Pancreas (tissue), 10 donors: Measurements from ENCODE around the gene SLC1A1. TPM values are rescaled to one million over a fixed set of nuclear protein-coding genes. Genes with fewer than 3 reads are reported as not detected.

ENCODE experiments used
- ATAC-seq, 4 donors: fragments of 200-7000 bp; cut with Tn5 transposase; one replicate each; pipeline versions ENCODE4 v1.8.0 to v1.9.1; 2020; ENCODE audit warnings: mild to moderate bottlenecking in 4 of 4, moderate library complexity in 4 of 4
- DNase-seq, 6 donors: peaks; one replicate each; pipeline ENCODE4 v3.0.0-alpha.2; 2020
- FAIRE-seq: peaks from 2 replicates; lab custom pipeline; 2012; peaks lifted over from hg19 to GRCh38; lab: Jason Lieb, UNC
- H3K27ac ChIP-seq, 4 donors: fragments of 200-600 bp; sonication (generic); 1 replicate in 3 of 4; 2 replicates in 1 of 4; pipeline versions ENCODE4 v1.5.0 to v1.8.0; 2020
- H3K27me3 ChIP-seq, 4 donors: fragments of 200-600 bp; one replicate each; pipeline ENCODE4 v1.8.0; 2021
- H3K36me3 ChIP-seq, 3 donors: fragments of 200-600 bp; sonication (generic) in 1 of 3; one replicate each; pipeline versions ENCODE4 v1.5.0 to v1.8.0; 2020 to 2021
- H3K4me1 ChIP-seq, 3 donors: fragments of 200-600 bp; one replicate each; pipeline ENCODE4 v1.8.0; 2021
- H3K4me3 ChIP-seq, 4 donors: fragments of 200-600 bp; sonication (generic) in 2 of 4; one replicate each; pipeline versions ENCODE4 v1.5.0 to v1.8.0; 2020 to 2021
- H3K9me3 ChIP-seq, 4 donors: fragments of 200-600 bp; one replicate each; pipeline ENCODE4 v1.8.0; 2021
- WGBS, 2 donors: extraction: QIAGEN DNeasy Blood & Tissue Kit; methylation state at CpG; one replicate each; pipeline ENCODE4 v1.1.7; 2013; 5-methylcytosine and 5-hydroxymethylcytosine counted together
- intact Hi-C, 3 donors: fragments of 100-400 bp; cut with DNase I; formaldehyde crosslinking; loops; one replicate each; pipeline versions ENCODE4 v1.11.1 to v1.14.2; 2022
- polyA plus RNA-seq, 2 donors: library from polyadenylated mRNA; stranded (reverse); fragments of 200-250 nt; gene quantifications; one replicate each; pipeline ENCODE4 v1.2.3, GENCODE V29; 2013
- total RNA-seq, 6 donors: library from RNA; stranded (reverse); fragmentation: NEBNext Ultra II Directional in 4 of 6; extraction: Animal tissue kit (Norgen Biotek cat#: 25700) in 4 of 6; gene quantifications; one replicate each; pipeline versions ENCODE4 v1.2.1 to v1.2.4, GENCODE V29; 2021 to 2023
- TF ChIP-seq, protein P1 (sequence below), 4 donors: fragments of 200-600 bp; sonication (generic) in 3 of 4; IDR thresholded peaks; one replicate each; pipeline versions ENCODE4 v1.5.0 to v1.8.0; 2021; ENCODE audit warnings: antibody characterized with exemption in 4 of 4
- donor health status: healthy with polysubstance abuse.
- donor health status: DM: no; HTN: no; CAD: no; lungs with moderate emphysema.
- donor health status: DM: no; HTN: no; CAD: no.
- donor health status: control.
- donor health status: control.
- donor health status: Bipolar disorder and iron deficiency.
- donor health status: DM: yes; HTN: yes; CAD: no.
- donor health status: DM: no; HTN: no; CAD: no.
- donor health status: DM: no; HTN: no; CAD: no.
- donor health status: DM: yes; HTN: yes; CAD: no.

The SLC1A1 gene
- total and polyA plus RNA-seq, 8 donors, result 1.3 to 4.9 (median 2.5) TPM

DNA sequence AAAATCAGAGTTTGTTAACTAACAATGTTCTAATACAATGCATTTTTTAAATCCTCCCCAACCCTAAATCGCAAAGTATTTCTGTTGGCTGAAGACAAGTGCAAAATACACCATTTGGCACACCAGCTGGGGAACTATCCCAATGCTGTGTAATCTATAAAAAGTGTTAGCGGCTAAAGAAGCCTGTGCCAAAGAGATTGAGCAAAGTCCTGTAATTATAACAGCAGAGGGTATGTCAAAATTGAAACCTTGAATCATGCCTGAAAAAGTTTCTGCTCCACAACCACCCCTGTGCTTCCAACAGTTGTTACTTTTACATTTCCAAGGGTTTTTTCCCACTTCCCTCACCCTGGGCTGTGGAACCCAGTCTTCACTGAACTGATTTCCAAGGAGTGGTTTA, 88.7 kb downstream of the SLC1A1 start:
- Histone ChIP-seq H3K36me3 (no peaks in the 10 kb centered on the region), H3K4me3 (no peak overlapping the region), H3K9me3 (no peaks in the 10 kb centered on the region), H3K27ac (no peak overlapping the region), H3K27me3 (no peaks in the 10 kb centered on the region), H3K4me1 (no peaks in the 10 kb centered on the region)
- WGBS, 2 donors, result 83 to 86% methylated on average over 2 of the region's 2 CpGs
- ATAC-seq, result no peak
- intact Hi-C loops, result no loop called here
- no peak for FAIRE-seq
- TF ChIP-seq, protein P1, sequence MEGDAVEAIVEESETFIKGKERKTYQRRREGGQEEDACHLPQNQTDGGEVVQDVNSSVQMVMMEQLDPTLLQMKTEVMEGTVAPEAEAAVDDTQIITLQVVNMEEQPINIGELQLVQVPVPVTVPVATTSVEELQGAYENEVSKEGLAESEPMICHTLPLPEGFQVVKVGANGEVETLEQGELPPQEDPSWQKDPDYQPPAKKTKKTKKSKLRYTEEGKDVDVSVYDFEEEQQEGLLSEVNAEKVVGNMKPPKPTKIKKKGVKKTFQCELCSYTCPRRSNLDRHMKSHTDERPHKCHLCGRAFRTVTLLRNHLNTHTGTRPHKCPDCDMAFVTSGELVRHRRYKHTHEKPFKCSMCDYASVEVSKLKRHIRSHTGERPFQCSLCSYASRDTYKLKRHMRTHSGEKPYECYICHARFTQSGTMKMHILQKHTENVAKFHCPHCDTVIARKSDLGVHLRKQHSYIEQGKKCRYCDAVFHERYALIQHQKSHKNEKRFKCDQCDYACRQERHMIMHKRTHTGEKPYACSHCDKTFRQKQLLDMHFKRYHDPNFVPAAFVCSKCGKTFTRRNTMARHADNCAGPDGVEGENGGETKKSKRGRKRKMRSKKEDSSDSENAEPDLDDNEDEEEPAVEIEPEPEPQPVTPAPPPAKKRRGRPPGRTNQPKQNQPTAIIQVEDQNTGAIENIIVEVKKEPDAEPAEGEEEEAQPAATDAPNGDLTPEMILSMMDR (IDR thresholded peaks at IDR 0.05), result no peak
- DNase-seq, result no peak

DNA sequence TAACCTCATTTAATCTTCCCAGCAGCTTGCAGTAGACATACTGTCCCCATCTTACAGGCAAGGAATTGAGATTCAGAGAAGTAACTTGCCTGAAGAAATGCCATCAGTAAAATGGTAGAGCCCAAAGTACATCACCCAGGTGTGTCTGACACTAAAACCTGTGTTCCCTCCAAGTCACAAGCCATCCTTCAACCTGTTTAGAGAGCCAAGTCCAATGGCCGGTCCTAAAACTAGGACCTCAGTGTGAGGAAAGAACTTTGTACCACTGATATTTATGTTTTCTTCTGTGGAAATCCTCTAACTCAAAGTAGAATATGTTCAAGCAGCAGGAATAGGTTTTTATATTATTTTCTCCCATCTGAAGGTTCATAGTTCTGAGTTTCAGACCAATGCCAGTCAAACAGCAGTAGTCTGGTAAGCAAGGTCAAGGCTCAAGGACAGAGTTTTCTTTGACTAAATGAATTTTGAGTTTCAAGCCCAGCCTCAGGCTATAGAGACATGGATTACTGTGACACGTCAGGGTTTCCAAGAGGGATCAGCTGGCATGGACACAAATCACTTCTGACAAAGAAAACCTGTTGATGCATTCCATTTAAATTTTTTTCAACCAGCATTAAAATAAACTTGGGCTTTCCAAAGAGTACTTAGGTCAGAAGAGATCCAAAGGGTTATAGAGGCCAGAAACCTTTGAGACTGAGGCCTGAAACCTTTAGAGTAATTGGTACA, 90.9 kb downstream of the SLC1A1 start:
- TF ChIP-seq, protein P1 (IDR thresholded peaks at IDR 0.05), result no peak
- ATAC-seq (no peak), FAIRE-seq (no peak), DNase-seq (no peak)
- Histone ChIP-seq H3K4me3 (no peak overlapping the region), H3K36me3 (no peaks in the 10 kb centered on the region), H3K9me3 (no peaks in the 10 kb centered on the region), H3K27me3 (no peaks in the 10 kb centered on the region), H3K4me1 (no peaks in the 10 kb centered on the region), H3K27ac (no peak overlapping the region)
- intact Hi-C loops, result no loop called here
- WGBS, 2 donors, result 81 to 82% methylated on average over 2 of the region's 2 CpGs

DNA sequence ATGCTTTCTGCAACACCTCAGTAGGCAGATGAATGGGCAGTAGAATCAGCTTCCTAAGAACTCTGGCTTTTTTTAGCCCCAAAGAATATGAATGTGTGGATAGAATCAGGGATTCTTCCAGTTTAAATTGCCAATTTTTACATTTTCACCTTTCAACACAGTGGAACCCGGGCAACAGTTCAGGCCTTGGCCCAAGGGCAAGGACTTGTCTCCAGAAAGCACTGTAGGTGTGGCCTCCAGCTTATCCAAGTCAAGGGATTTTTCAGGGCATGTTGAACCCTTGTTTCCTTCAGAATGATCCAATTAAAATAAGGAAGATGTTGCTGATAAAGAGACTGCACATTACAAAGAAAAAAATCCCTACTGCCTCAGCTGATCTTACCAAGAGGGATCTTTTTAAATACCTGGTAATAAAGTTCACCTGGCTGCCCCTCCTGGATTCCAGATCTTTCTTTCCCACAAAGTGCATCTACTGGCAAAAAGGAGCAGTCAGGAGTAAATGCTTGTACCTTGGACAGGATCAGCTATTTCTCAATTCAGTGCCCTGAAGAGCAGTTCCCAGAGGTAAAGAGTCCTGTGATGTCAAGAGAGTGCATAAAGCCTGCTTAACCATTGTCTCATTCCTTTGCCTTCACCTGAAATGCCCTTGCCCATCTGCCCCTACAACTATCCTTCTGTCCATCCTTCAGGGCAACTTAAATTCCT, 91.7 kb downstream of the SLC1A1 start:
- Histone ChIP-seq H3K9me3 (no peaks in the 10 kb centered on the region), H3K36me3 (no peaks in the 10 kb centered on the region), H3K27ac (no peak overlapping the region), H3K4me1 (no peaks in the 10 kb centered on the region), H3K27me3 (no peaks in the 10 kb centered on the region), H3K4me3 (no peak overlapping the region)
- ATAC-seq (no peak), DNase-seq (no peak), FAIRE-seq (no peak)
- 77 to 88% methylated on average over 1 of the region's 1 CpG for WGBS, 2 donors
- TF ChIP-seq, protein P1 (IDR thresholded peaks at IDR 0.05), result no peak
- intact Hi-C loops, result no loop called here

DNA sequence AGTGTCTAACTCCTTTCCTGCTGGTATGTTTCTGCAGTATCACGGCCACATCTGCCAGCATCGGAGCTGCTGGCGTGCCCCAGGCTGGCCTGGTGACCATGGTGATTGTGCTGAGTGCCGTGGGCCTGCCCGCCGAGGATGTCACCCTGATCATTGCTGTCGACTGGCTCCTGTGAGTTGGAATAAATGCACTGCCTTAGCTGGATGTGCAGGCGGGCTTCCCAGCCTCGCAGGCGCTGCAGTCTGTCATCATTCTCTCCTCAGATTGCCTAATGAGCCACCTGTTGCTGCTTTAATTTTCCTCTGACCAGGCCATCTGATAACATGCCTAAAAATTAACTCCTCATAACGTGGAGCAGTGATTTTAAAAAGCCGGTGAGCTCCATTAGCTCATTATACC, 92.7 kb downstream of the SLC1A1 start:
- H3K4me3 ChIP-seq, result no peak overlapping the region
- 89 to 91% methylated on average over 12 of the region's 12 CpGs for WGBS, 2 donors
- TF ChIP-seq, protein P1 (IDR thresholded peaks at IDR 0.05), result no peak
- peak in 3 of 4 donors; percentile 26 to 87 (median 76) for ATAC-seq
- no peak for FAIRE-seq
- no peak overlapping the region for H3K27ac ChIP-seq
- no peaks in the 10 kb centered on the region for H3K4me1 ChIP-seq
- no peak for DNase-seq
- no peaks in the 10 kb centered on the region for H3K27me3 ChIP-seq
- H3K36me3 ChIP-seq, result no peaks in the 10 kb centered on the region
- no peaks in the 10 kb centered on the region for H3K9me3 ChIP-seq
- intact Hi-C loops, result no loop called here

DNA sequence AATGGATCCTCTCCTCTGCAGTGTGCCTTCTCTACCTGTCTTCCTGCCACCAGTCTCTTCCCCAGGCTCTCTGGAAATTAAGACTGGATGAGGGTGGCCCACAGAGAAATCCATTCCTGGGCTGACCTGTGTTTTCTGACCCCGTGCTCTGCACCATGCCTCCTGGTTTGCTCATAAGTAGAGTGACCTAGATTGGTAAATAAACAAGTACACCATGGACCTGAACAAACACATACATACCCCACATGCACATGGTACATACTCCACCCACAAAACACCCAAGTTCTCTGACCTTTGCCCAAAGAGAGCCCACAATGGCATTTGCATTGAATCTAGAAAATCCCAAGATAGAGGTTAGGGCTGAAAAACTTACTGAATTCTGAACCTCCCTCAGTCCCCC, 94.4 kb downstream of the SLC1A1 start:
- no peak for FAIRE-seq

More for the DNA sequence above, 94.4 kb downstream of the SLC1A1 start:
- H3K27ac ChIP-seq, result no peak overlapping the region
- no peaks in the 10 kb centered on the region for H3K36me3 ChIP-seq
- H3K4me1 ChIP-seq, result no peaks in the 10 kb centered on the region
- no peak overlapping the region for H3K4me3 ChIP-seq
- no peaks in the 10 kb centered on the region for H3K27me3 ChIP-seq
- TF ChIP-seq, protein P1 (IDR thresholded peaks at IDR 0.05), result no peak
- WGBS, 2 donors, result 92 to 96% methylated on average over 1 of the region's 1 CpG
- DNase-seq, result no peak
- H3K9me3 ChIP-seq, result no peaks in the 10 kb centered on the region
- intact Hi-C loops, result no loop called here
- no peak for ATAC-seq
